LNCaP clone FGC (cell line): ENCODE results near the gene GTF2I.
"Not testable (repeated sequence)": the region's sequence is repeated elsewhere in the genome, so short reads cannot be mapped to it uniquely, and the experiment has no call there.

Source experiments
- DNase-seq: peaks from one replicate; pipeline ENCODE4 v3.0.0-alpha.2; 2011; ENCODE audit warnings: low read depth
- H3K4me3 ChIP-seq: 2 replicates; pipeline ENCODE4 v1.5.1; 2011; ENCODE audit warnings: mild to moderate bottlenecking, low read depth, low read length, control low read depth
- CTCF ChIP-seq: IDR thresholded peaks from 2 replicates; pipeline ENCODE4 v1.5.1; 2012; ENCODE audit warnings: mild to moderate bottlenecking; ENCODE audit not compliant: control insufficient read depth, insufficient read depth; ENCODE audit errors: extremely low read depth

The GTF2I gene

GRCh38 chr7:74623135-74623534 lies 34.4 kb upstream of the GTF2I start:
- no peak overlapping the region for H3K4me3 ChIP-seq
- TF ChIP-seq CTCF: no peak
- no peak for DNase-seq

GRCh38 chr7:74625446-74625845 lies 32.1 kb upstream of the GTF2I start:
- DNase-seq: no peak
- no peak for TF ChIP-seq CTCF
- no peak overlapping the region for H3K4me3 ChIP-seq

GRCh38 chr7:74627661-74628411 lies 29.7 kb upstream of the GTF2I start:
- no peak for TF ChIP-seq CTCF
- no peak for DNase-seq
- H3K4me3 ChIP-seq: no peak overlapping the region

GRCh38 chr7:74632505-74632904 lies 25.0 kb upstream of the GTF2I start:
- no peak for TF ChIP-seq CTCF
- H3K4me3 ChIP-seq: no peak overlapping the region
- DNase-seq: no peak

GRCh38 chr7:74633451-74633921 lies 24.0 kb upstream of the GTF2I start:
- no peak for DNase-seq
- H3K4me3 ChIP-seq: no peak overlapping the region
- TF ChIP-seq CTCF: no peak

- TF ChIP-seq CTCF: no peak
- no peak for DNase-seq
- no peak overlapping the region for H3K4me3 ChIP-seq
Measured at GRCh38 chr7:74637745-74638144, 19.8 kb upstream of the GTF2I start.

GRCh38 chr7:74650055-74650454 lies 7.5 kb upstream of the GTF2I start:
- not testable (repeated sequence) for H3K4me3 ChIP-seq, DNase-seq

GRCh38 chr7:74650493-74651132 lies 6.9 kb upstream of the GTF2I start:
- DNase-seq, H3K4me3 ChIP-seq: not testable (repeated sequence)

GRCh38 chr7:74651133-74651504 lies 6.4 kb upstream of the GTF2I start:
- not testable (repeated sequence) for H3K4me3 ChIP-seq, DNase-seq
